K562 (cell line): Measurements from ENCODE around the gene CGREF1. TPM values are rescaled to one million over a fixed set of nuclear protein-coding genes. Genes with fewer than 3 reads are reported as not detected.

Source experiments
- HNRNPH1 ChIP-seq: fragments of 200-400 bp; formaldehyde crosslinking; optimal IDR thresholded peaks from 2 replicates; pipeline ENCODE3; 2017; ENCODE audit warnings: low read depth, mild to moderate bottlenecking, low read length, moderate library complexity
- HNRNPK ChIP-seq: fragments of 200-400 bp; formaldehyde crosslinking; IDR thresholded peaks from one replicate; pipeline ENCODE4 v1.6.1; 2018; ENCODE audit warnings: mild to moderate bottlenecking, low read depth, low read length; ENCODE audit not compliant: poor library complexity, severe bottlenecking
- HOXB6 ChIP-seq: fragments of 250-450 bp; sonication (Bioruptor Pico); IDR thresholded peaks from 2 replicates; pipeline ENCODE4 v1.5.1; 2022; ENCODE audit warnings: mild to moderate bottlenecking, borderline replicate concordance
- PPARD ChIP-seq: fragments of 250-450 bp; sonication (Bioruptor Pico); IDR thresholded peaks from 2 replicates; pipeline ENCODE4 v1.8.0; 2022; ENCODE audit warnings: inconsistent platforms, mild to moderate bottlenecking, moderate library complexity
- SFPQ ChIP-seq: fragments of 200-400 bp; formaldehyde crosslinking; IDR thresholded peaks from 2 replicates; pipeline ENCODE4 v1.6.1; 2017; ENCODE audit warnings: mild to moderate bottlenecking, low read depth, low read length, moderate library complexity
- ZNF263 ChIP-seq: sonication (generic); formaldehyde crosslinking; IDR thresholded peaks from 2 replicates; pipeline ENCODE4 v1.8.0; 2022; ENCODE audit warnings: mild to moderate bottlenecking, missing genetic modification reagents, borderline replicate concordance
- ZNF318 ChIP-seq, 2 experiments: fragments of 450-650 bp; IDR thresholded peaks; 2 replicates each; pipeline ENCODE4 v1.6.1; 2016; ENCODE audit warnings: mild to moderate bottlenecking in 2 of 2, borderline replicate concordance in 1 of 2, low read depth in 1 of 2, moderate library complexity in 1 of 2
- ZNF655 ChIP-seq: fragments of 250-450 bp; sonication (Bioruptor Pico); IDR thresholded peaks from 2 replicates; pipeline ENCODE4 v1.5.0; 2021
- polyA plus RNA-seq, 8 experiments: library from polyadenylated mRNA; depleted of rRNA in 4 of 8; stranded (reverse) in 5 of 8; unstranded in 3 of 8; fragments of >200 nt; fragmentation: Nextera tagmentation in 2 of 8; fragmentation: Illumina TruSeq in 1 of 8; extraction: Ambion mirVana in 2 of 8; extraction: Trizol in 1 of 8; gene quantifications; 2 replicates each; pipeline versions ENCODE4 v1.2.1 to v1.2.3, GENCODE V29; 2011 to 2014; ENCODE audit warnings: inconsistent platforms in 1 of 8, missing spikeins in 1 of 8
- total RNA-seq, 7 experiments: library from RNA; depleted of rRNA in 6 of 7; stranded (reverse); fragments of >200 nt in 6 of 7; fragmentation: Illumina TruSeq in 2 of 7; extraction: Trizol in 2 of 7; gene quantifications; 2 replicates each; pipeline versions ENCODE4 v1.2.1 to v1.2.3, GENCODE V29; 2011 to 2021; ENCODE audit warnings: low replicate concordance in 1 of 7

The CGREF1 gene
- total and polyA plus RNA-seq, 9 of the 15 experiments (the other 6 are each of a cell fraction or from before 2014, with no cell fraction given): 0.07 to 0.50 (median 0.37) TPM

- TF ChIP-seq ZNF263 (no peak), HNRNPH1 (no peak), PPARD (no peak), HOXB6 (no peak), ZNF655 (no peak), HNRNPK (no peak), SFPQ (no peak), ZNF318 (IDR thresholded peaks at IDR 0.05; ENCODE audit: borderline replicate concordance in 1 of 2, low read depth in 1 of 2) (no peak)
These were observed 59.6 kb downstream of the CGREF1 start (continued) for GRCh38 chr2:27059141-27059820.
